ENCODE data around the gene RPS25. TPM values are rescaled to one million over a fixed set of nuclear protein-coding genes. Genes with fewer than 3 reads are reported as not detected.
"Not testable (repeated sequence)": the region's sequence is repeated elsewhere in the genome, so short reads cannot be mapped to it uniquely, and the experiment has no call there.

The RPS25 gene
- total and polyA plus RNA-seq, 7 donors = 1,350 to 3,409 (median 2,533) TPM

- 62 to 92% methylated on average over 5 of the region's 5 CpGs for WGBS, 2 donors
- H3K27ac ChIP-seq = no peak overlapping the region
- H3K36me3 ChIP-seq = no peaks in the 10 kb centered on the region
- H3K9me3 ChIP-seq = no peaks in the 10 kb centered on the region
- no peak for DNase-seq
- no peak overlapping the region for H3K4me3 ChIP-seq
- no peaks in the 10 kb centered on the region for H3K27me3 ChIP-seq
- H3K4me1 ChIP-seq = no peaks in the 10 kb centered on the region
- TF ChIP-seq POLR2AphosphoS5 (IDR thresholded peaks at IDR 0.05) (no peak), POLR2A (IDR thresholded peaks at IDR 0.05) (no peak), EP300 (IDR thresholded peaks at IDR 0.05) (no peak), CTCF (IDR thresholded peaks at IDR 0.05) (no peak)
- intact Hi-C loops (cut with DNase I) = no loop called here
Observed at GRCh38 chr11:118988280-118988679, 29.9 kb downstream of the RPS25 start.

- no peak for DNase-seq
- no peak for TF ChIP-seq POLR2A (IDR thresholded peaks at IDR 0.05)
- TF ChIP-seq CTCF (IDR thresholded peaks at IDR 0.05) = no peak
- TF ChIP-seq POLR2AphosphoS5 (IDR thresholded peaks at IDR 0.05) = no peak
- intact Hi-C loops (cut with DNase I) = no loop called here
- Histone ChIP-seq H3K4me1 (peaks cover 0 to 6% (median 0%) of the 10 kb centered on the region in 4 donors), H3K4me3 (no peak overlapping the region), H3K9me3 (no peaks in the 10 kb centered on the region), H3K27ac (no peak overlapping the region), H3K27me3 (no peaks in the 10 kb centered on the region), H3K36me3 (no peaks in the 10 kb centered on the region)
- WGBS, 2 donors = 81 to 88% methylated on average over 2 of the region's 2 CpGs
Observed at GRCh38 chr11:118984825-118985224, 33.3 kb downstream of the RPS25 start.

GRCh38 chr11:118984337-118984736, 33.8 kb downstream of the RPS25 start:
- H3K27me3 ChIP-seq; H3K27ac ChIP-seq; H3K4me1 ChIP-seq; H3K4me3 ChIP-seq; H3K36me3 ChIP-seq; H3K9me3 ChIP-seq; intact Hi-C loops (cut with DNase I); DNase-seq: not testable (repeated sequence)
- WGBS, 2 donors = 77 to 82% methylated on average over 8 of the region's 8 CpGs

- WGBS, 2 donors = 31 to 47% methylated on average over 21 of the region's 21 CpGs
- no peaks in the 10 kb centered on the region for H3K9me3 ChIP-seq
- intact Hi-C loops (cut with DNase I) = no loop called here
- TF ChIP-seq EP300 (IDR thresholded peaks at IDR 0.05) (no peak), POLR2AphosphoS5 (IDR thresholded peaks at IDR 0.05) (no peak), CTCF (IDR thresholded peaks at IDR 0.05) (no peak), POLR2A (IDR thresholded peaks at IDR 0.05) (no peak)
- DNase-seq = peak; percentile 73
- no peak overlapping the region for H3K4me3 ChIP-seq
- no peaks in the 10 kb centered on the region for H3K36me3 ChIP-seq
- H3K27me3 ChIP-seq = peaks cover 0 to 14% (median 5%) of the 10 kb centered on the region in 3 donors
- no peak overlapping the region for H3K27ac ChIP-seq
- H3K4me1 ChIP-seq = peaks cover 0 to 6% (median 0%) of the 10 kb centered on the region in 4 donors
Observed at GRCh38 chr11:118980191-118980881, 37.8 kb downstream of the RPS25 start.

GRCh38 chr11:118979434-118979833, 38.7 kb downstream of the RPS25 start:
- H3K4me1 ChIP-seq = peaks cover 0 to 6% (median 0%) of the 10 kb centered on the region in 4 donors
- WGBS, 2 donors = 44 to 76% methylated on average over 9 of the region's 9 CpGs
- no peak overlapping the region for H3K4me3 ChIP-seq
- no peaks in the 10 kb centered on the region for H3K36me3 ChIP-seq
- no peak for DNase-seq
- H3K9me3 ChIP-seq = no peaks in the 10 kb centered on the region
- intact Hi-C loops (cut with DNase I) = no loop called here
- peaks cover 0 to 14% (median 5%) of the 10 kb centered on the region in 3 donors for H3K27me3 ChIP-seq
- H3K27ac ChIP-seq = no peak overlapping the region
- TF ChIP-seq EP300 (IDR thresholded peaks at IDR 0.05) (no peak), POLR2A (IDR thresholded peaks at IDR 0.05) (no peak), POLR2AphosphoS5 (IDR thresholded peaks at IDR 0.05) (no peak), CTCF (IDR thresholded peaks at IDR 0.05) (no peak)

Measured in sigmoid colon (tissue), 7 donors.